Skeletal muscle satellite cell (primary cell): ENCODE data around the gene MRPS6.

ENCODE experiments used
- H3K27me3 ChIP-seq: 2 replicates; pipeline ENCODE4 v1.7.0; 2013; ENCODE audit warnings: low read length; ENCODE audit not compliant: control insufficient read depth, insufficient read depth
- H3K36me3 ChIP-seq: 2 replicates; pipeline ENCODE4 v1.7.0; 2013; ENCODE audit warnings: mild to moderate bottlenecking, control low read depth, low read length; ENCODE audit not compliant: insufficient read depth
- H3K4me1 ChIP-seq: 2 replicates; pipeline ENCODE4 v1.7.0; 2013; ENCODE audit warnings: low read length; ENCODE audit not compliant: control insufficient read depth, insufficient read depth
- H3K4me2 ChIP-seq: 2 replicates; pipeline ENCODE4 v1.7.0; 2013; ENCODE audit warnings: mild to moderate bottlenecking, low read length
- H3K4me3 ChIP-seq: 2 replicates; pipeline ENCODE4 v1.7.0; 2013; ENCODE audit warnings: low read length
- H3K9ac ChIP-seq: 2 replicates; pipeline ENCODE4 v1.7.0; 2013; ENCODE audit warnings: mild to moderate bottlenecking, low read depth, low read length, moderate library complexity
- H3K9me3 ChIP-seq: replicated peaks from 2 replicates; pipeline ENCODE4 v1.7.0; 2013; ENCODE audit warnings: mild to moderate bottlenecking, control low read depth, low read length

The MRPS6 gene

GRCh38 chr21:34128124-34128523 is 54.7 kb downstream of the MRPS6 start:
- peaks cover 42% of the 10 kb centered on the region for H3K4me1 ChIP-seq

DNA sequence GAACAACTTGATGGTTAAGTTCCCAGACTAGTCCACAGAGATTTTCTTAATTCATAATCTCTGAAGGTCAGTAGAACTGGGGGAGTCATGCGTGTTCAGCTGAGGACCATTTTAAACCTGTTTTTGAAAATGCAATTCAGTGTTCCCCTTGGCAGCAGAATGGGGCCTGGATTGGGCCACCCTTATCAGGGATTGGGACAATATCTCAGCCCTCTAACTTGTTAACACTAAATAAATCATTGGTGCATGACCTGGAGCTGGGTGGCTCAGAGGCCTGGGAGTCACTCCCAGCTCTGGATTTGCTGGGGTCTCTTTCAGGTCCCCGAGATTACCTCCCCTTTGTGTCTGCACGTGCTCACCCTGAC is 55.3 kb downstream of the MRPS6 start:
- no peak overlapping the region for H3K9ac ChIP-seq
- no peaks in the 10 kb centered on the region for H3K27me3 ChIP-seq
- peaks cover 42% of the 10 kb centered on the region for H3K4me1 ChIP-seq
- no peaks in the 10 kb centered on the region for H3K9me3 ChIP-seq
- peak overlapping the region; percentile 74 for H3K4me2 ChIP-seq
- peak overlapping the region; percentile 4 for H3K4me3 ChIP-seq
- H3K36me3 ChIP-seq, result peaks cover 48% of the 10 kb centered on the region

More at GRCh38 chr21:34128124-34128523, 54.7 kb downstream of the MRPS6 start:
- H3K9me3 ChIP-seq, result no peaks in the 10 kb centered on the region
- H3K4me2 ChIP-seq, result no peak overlapping the region
- H3K9ac ChIP-seq, result no peak overlapping the region
- no peak overlapping the region for H3K4me3 ChIP-seq
- H3K27me3 ChIP-seq, result no peaks in the 10 kb centered on the region
- H3K36me3 ChIP-seq, result peaks cover 48% of the 10 kb centered on the region

GRCh38 chr21:34129039-34129891 is 55.9 kb downstream of the MRPS6 start:
- H3K36me3 ChIP-seq, result peaks cover 51% of the 10 kb centered on the region
- peak overlapping the region; percentile 30 for H3K4me3 ChIP-seq
- peak overlapping the region; percentile 43 for H3K9ac ChIP-seq
- H3K4me1 ChIP-seq, result peaks cover 42% of the 10 kb centered on the region
- no peaks in the 10 kb centered on the region for H3K9me3 ChIP-seq
- no peaks in the 10 kb centered on the region for H3K27me3 ChIP-seq
- peak overlapping the region; percentile 74 for H3K4me2 ChIP-seq

GRCh38 chr21:34129901-34130715 is 56.7 kb downstream of the MRPS6 start:
- H3K36me3 ChIP-seq, result peaks cover 44% of the 10 kb centered on the region
- peak overlapping the region; percentile 74 for H3K4me2 ChIP-seq
- H3K9me3 ChIP-seq, result no peaks in the 10 kb centered on the region
- H3K27me3 ChIP-seq, result no peaks in the 10 kb centered on the region
- peak overlapping the region; percentile 43 for H3K9ac ChIP-seq
- H3K4me1 ChIP-seq, result peaks cover 42% of the 10 kb centered on the region
- H3K4me3 ChIP-seq, result peak overlapping the region; percentile 30

DNA sequence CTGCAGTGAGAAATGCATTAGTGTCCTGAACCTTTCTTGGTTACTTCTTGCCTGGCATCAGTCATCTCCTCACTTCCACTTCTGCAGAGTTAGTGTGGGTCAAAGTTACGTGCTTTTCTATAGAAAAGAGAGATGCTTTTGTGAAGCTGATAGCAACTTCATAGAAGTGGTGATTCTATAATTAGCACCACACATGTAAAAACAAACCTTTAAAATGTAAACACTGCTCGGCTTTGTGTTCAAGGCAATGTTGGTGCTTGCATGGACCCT is 57.3 kb downstream of the MRPS6 start:
- Histone ChIP-seq H3K9ac (no peak overlapping the region), H3K9me3 (no peaks in the 10 kb centered on the region), H3K27me3 (no peaks in the 10 kb centered on the region), H3K36me3 (peaks cover 43% of the 10 kb centered on the region), H3K4me1 (peaks cover 42% of the 10 kb centered on the region), H3K4me3 (no peak overlapping the region), H3K4me2 (no peak overlapping the region)

GRCh38 chr21:34131586-34131985 is 58.2 kb downstream of the MRPS6 start:
- H3K27me3 ChIP-seq, result no peaks in the 10 kb centered on the region
- no peak overlapping the region for H3K9ac ChIP-seq
- H3K4me2 ChIP-seq, result no peak overlapping the region
- H3K4me3 ChIP-seq, result no peak overlapping the region
- H3K9me3 ChIP-seq, result no peaks in the 10 kb centered on the region
- peaks cover 36% of the 10 kb centered on the region for H3K4me1 ChIP-seq
- peaks cover 37% of the 10 kb centered on the region for H3K36me3 ChIP-seq

DNA sequence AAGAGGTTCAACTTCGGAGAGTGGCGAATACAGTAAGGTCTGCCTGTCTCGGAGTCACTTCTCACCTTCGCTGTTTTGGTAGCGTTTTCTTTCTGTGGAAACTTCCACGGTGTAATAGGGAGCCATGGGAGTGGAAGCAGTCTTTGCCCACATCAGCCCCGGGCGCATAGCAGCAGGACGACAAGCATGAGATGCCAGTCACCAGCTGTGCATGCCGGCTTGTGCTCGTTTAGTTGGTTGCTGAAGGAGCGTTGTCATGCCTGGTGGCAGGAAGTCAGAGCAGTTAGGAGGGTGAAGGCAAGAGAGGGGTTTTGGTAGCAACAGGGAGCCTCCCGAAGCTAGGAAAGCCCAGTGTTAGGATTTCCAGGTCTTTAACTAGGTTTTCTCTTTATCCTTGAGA is 58.8 kb downstream of the MRPS6 start:
- no peak overlapping the region for H3K4me2 ChIP-seq
- H3K9me3 ChIP-seq, result no peaks in the 10 kb centered on the region
- H3K4me1 ChIP-seq, result peaks cover 33% of the 10 kb centered on the region
- H3K4me3 ChIP-seq, result no peak overlapping the region
- H3K9ac ChIP-seq, result no peak overlapping the region
- H3K27me3 ChIP-seq, result no peaks in the 10 kb centered on the region
- peaks cover 33% of the 10 kb centered on the region for H3K36me3 ChIP-seq

DNA sequence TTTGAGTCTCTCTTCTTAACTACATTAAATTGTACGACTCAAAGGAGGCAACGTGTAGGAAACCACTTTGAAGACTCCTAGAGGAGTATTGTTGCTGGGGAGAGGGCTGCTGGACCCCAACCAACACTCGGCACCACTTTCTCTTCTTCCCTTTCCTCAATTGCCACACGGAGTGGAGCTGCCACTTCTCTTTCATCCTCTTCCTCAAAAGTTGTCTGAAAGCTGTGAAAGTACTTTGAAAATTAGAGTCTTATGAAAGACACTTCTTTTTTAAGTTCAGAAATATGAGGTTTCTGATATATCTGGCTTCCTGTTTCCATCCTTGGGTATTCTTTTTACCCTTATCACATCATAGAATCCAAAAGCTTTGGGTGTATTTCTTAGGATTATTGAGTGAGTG is 59.5 kb downstream of the MRPS6 start:
- Histone ChIP-seq H3K4me1 (peaks cover 32% of the 10 kb centered on the region), H3K36me3 (peaks cover 27% of the 10 kb centered on the region), H3K9ac (no peak overlapping the region)

DNA sequence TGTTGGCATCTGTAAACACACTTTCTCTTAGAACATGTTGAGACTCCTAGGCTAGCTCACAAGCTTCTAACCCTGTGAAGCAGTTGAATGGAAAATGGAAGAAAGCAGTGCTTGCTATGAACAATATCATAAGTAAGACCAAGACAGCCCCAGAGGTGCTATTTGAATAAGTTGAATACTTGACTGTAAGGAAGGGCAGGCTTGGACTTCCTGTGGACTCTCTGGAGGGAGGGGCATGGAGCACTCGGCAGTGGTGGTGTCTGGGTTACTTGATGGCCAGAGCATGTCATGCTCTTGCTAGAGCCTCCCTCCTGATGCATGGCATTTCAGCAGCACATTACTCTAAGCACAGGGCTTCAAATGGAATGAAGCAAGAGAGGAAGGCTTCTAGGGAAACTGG is 60.0 kb downstream of the MRPS6 start:
- no peaks in the 10 kb centered on the region for H3K9me3 ChIP-seq
- no peak overlapping the region for H3K4me3 ChIP-seq
- H3K4me1 ChIP-seq, result peaks cover 28% of the 10 kb centered on the region
- no peaks in the 10 kb centered on the region for H3K27me3 ChIP-seq
- no peak overlapping the region for H3K4me2 ChIP-seq
- H3K9ac ChIP-seq, result no peak overlapping the region
- peaks cover 25% of the 10 kb centered on the region for H3K36me3 ChIP-seq

More for the DNA sequence above, 59.5 kb downstream of the MRPS6 start:
- Histone ChIP-seq H3K4me3 (no peak overlapping the region), H3K27me3 (no peaks in the 10 kb centered on the region), H3K4me2 (no peak overlapping the region), H3K9me3 (no peaks in the 10 kb centered on the region)

DNA sequence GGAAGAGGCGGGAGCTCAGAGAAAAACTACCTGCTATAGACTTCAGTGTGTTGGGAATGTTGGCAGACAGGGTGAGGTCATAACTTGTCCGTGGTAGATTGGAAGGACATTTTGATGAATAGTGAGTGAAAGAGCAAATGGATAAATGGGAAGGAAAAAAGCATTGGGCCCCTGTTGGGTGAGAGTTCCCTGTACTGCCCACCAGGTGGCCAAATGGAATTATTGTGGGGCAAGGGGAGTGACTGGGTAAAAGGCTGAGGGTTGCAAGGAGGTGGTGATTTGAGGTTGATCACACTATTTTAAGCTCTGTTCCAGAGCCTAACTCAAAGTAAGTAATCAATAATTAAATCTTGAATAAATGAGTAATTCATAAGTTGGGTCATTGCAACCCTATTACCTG is 60.4 kb downstream of the MRPS6 start:
- Histone ChIP-seq H3K4me2 (no peak overlapping the region), H3K36me3 (peaks cover 25% of the 10 kb centered on the region), H3K9ac (no peak overlapping the region), H3K4me3 (no peak overlapping the region), H3K4me1 (peaks cover 24% of the 10 kb centered on the region), H3K27me3 (no peaks in the 10 kb centered on the region), H3K9me3 (no peaks in the 10 kb centered on the region)

DNA sequence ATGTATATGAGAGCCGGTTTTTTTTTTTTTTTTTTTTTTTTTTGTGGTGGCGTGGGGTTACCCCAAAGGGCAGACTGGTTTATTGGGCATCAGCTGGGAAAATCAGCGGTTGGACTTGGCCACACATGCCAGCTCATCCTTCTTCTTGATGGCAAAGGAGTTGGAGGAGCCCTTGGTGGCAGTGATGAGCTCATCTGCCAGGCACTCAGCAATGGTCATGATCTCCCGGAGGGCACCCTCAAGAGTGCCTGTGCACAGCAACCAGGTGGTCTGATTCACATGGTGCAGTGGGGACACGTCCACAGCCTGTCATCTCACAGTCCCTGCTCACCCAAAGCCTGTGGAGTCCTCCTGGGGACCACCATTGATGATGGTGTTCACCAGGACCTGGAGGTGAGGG is 62.0 kb downstream of the MRPS6 start:
- H3K4me2 ChIP-seq, result no peak overlapping the region
- peaks cover 9% of the 10 kb centered on the region for H3K4me1 ChIP-seq
- H3K4me3 ChIP-seq, result no peak overlapping the region
- H3K27me3 ChIP-seq, result no peaks in the 10 kb centered on the region
- peaks cover 26% of the 10 kb centered on the region for H3K36me3 ChIP-seq
- H3K9me3 ChIP-seq, result no peaks in the 10 kb centered on the region
- no peak overlapping the region for H3K9ac ChIP-seq
